WERI-Rb-1 (cell line): ENCODE data around the gene GOSR2.

Experiments used
- DNase-seq: peaks from one replicate; pipeline ENCODE4 v3.0.0-alpha.2; 2020
- H3K27ac ChIP-seq: fragments of 250-450 bp; sonication (Bioruptor Pico); 2 replicates; pipeline ENCODE4 v1.5.1; 2020; ENCODE audit warnings: mild to moderate bottlenecking, moderate library complexity
- H3K27me3 ChIP-seq: fragments of 250-450 bp; sonication (Bioruptor Pico); 2 replicates; pipeline ENCODE4 v1.5.1; 2021; ENCODE audit warnings: mild to moderate bottlenecking, low read depth, moderate library complexity; ENCODE audit not compliant: insufficient read depth, severe bottlenecking
- H3K36me3 ChIP-seq: fragments of 250-450 bp; sonication (Bioruptor Pico); 2 replicates; pipeline ENCODE4 v1.5.1; 2020; ENCODE audit warnings: mild to moderate bottlenecking, moderate library complexity
- H3K4me3 ChIP-seq: 2 replicates; pipeline ENCODE4 v1.5.1; 2011; ENCODE audit warnings: low read depth, mild to moderate bottlenecking, control low read depth, low read length
- H3K9me3 ChIP-seq: fragments of 250-450 bp; sonication (Bioruptor Pico); 2 replicates; pipeline ENCODE4 v1.5.1; 2021; ENCODE audit warnings: mild to moderate bottlenecking, moderate library complexity; ENCODE audit not compliant: severe bottlenecking
- TF ChIP-seq, protein P1 (sequence below): IDR thresholded peaks from 2 replicates; pipeline ENCODE4 v1.5.1; 2011; ENCODE audit warnings: low read depth, mild to moderate bottlenecking, control low read depth, inconsistent platforms, low read length

The GOSR2 gene

DNA sequence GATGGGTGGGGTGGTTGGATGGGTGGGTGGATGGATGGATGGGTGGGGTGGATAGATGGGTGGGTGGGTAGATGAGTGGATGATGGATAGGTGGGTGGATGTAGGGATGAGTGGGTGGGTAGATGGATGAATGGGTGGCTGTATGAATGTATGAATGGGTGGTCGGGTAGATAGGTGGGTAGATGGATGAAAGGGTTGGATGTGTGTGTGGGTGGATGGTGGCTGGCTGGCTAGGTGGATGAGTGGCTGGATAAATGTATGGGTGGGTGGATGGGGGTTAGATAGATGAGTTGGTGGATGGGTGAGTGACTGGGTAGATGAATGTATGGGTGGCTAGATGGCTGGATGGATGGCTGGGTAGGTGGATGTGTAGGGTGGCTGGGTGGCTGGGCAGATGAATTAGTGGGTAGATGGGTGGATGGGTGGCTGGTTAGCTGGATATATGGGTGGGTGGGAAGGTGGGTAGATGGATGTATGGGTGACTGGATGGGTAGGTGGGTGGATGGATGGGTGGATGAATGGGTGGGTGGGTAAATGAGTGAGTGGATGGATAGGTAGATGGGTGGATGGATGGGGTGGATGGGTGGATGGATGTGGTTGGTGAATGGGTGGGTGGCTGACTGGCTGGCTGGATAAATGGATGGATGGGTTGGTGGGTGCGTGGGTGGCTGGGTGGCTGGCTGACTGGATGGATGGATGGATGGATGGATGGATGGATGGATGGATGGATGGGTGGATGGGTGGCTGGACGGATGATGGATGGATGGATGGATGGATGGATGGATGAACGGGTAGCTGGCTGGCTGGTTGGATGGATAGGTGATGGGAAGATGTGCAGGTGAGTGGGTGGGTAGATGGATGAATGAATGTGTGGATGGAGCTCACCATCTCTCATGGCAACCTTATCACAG, 18.9 kb upstream of the GOSR2 start:
- H3K4me3 ChIP-seq: no peak overlapping the region
- TF ChIP-seq, protein P1, sequence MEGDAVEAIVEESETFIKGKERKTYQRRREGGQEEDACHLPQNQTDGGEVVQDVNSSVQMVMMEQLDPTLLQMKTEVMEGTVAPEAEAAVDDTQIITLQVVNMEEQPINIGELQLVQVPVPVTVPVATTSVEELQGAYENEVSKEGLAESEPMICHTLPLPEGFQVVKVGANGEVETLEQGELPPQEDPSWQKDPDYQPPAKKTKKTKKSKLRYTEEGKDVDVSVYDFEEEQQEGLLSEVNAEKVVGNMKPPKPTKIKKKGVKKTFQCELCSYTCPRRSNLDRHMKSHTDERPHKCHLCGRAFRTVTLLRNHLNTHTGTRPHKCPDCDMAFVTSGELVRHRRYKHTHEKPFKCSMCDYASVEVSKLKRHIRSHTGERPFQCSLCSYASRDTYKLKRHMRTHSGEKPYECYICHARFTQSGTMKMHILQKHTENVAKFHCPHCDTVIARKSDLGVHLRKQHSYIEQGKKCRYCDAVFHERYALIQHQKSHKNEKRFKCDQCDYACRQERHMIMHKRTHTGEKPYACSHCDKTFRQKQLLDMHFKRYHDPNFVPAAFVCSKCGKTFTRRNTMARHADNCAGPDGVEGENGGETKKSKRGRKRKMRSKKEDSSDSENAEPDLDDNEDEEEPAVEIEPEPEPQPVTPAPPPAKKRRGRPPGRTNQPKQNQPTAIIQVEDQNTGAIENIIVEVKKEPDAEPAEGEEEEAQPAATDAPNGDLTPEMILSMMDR: no peak
- DNase-seq: no peak
- no peaks in the 10 kb centered on the region for H3K36me3 ChIP-seq
- no peaks in the 10 kb centered on the region for H3K27me3 ChIP-seq
- no peaks in the 10 kb centered on the region for H3K9me3 ChIP-seq
- no peak overlapping the region for H3K27ac ChIP-seq

DNA sequence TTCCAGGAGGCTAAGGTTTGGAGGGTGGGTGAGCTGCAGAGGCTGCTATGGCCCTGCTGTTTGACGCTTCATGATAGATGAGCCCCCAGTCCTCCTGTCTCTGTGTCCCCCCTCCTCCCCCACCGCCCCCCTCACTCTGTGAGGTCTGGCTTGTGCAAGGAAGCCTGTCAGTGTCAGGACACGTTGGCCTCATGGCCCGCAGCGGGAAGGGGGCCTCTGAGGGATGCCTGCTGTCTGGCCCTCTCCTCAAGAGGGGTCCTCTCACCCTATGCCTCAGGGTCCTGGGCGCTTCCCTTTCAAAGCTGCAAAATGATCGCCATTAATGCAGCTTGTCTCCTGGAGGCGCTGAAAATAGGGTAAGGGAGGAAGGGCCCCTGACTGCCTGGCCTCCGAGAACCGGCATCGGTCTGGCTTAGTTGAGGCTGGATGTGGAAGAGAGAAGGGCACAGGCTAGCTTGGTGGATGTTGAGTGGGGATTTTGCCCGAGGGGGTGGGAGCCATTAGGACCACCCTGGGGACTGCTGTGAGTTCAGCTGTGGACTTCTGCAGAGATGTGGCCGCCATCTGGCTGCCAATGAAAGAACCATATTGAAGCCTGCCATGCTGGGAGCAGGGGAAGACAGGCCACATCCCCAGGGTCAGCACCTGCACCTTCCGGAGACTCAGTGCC, 14.8 kb upstream of the GOSR2 start:
- no peak overlapping the region for H3K4me3 ChIP-seq
- TF ChIP-seq, protein P1: no peak

DNA sequence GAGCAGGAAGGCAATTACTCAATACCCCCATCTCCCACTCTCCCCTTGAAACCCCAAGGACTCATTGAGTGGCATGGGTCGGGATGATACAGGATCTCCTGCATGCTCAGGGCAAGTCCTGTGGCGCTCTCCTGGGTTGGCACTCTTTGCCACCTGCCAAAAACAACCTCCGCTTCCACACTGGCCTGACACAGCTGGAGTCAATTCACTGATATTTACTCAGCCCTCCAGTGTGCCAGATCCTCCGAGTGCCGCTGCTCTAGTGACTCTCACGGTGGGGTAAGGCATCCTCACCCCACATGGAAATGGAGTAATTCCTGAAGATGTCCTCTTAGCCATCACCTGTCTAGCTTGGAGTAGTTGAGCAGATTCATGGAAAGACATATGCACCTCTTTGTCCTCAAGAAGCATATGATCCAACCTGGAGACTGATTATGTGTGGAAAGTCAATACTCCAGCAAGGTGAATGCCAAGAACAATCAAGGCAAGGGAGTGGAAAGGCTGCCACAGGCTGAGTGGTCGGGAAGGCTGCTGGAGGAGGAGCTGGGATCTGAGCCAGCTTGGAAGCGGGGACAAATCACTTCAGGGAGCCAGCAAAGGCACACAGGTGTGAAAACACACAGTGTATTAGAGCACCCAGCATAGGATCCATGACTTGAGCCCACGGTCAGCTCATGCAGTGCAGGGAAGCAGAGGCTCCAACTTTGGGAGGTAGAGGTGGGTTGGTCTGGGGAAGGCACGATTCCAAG, 12.6 kb upstream of the GOSR2 start:
- peaks cover 6% of the 10 kb centered on the region for H3K27me3 ChIP-seq
- H3K27ac ChIP-seq: no peak overlapping the region
- H3K4me3 ChIP-seq: no peak overlapping the region
- TF ChIP-seq, protein P1: no peak
- no peaks in the 10 kb centered on the region for H3K9me3 ChIP-seq
- no peak for DNase-seq
- no peaks in the 10 kb centered on the region for H3K36me3 ChIP-seq

More for the DNA sequence above, 14.8 kb upstream of the GOSR2 start:
- no peaks in the 10 kb centered on the region for H3K36me3 ChIP-seq
- H3K9me3 ChIP-seq: no peaks in the 10 kb centered on the region
- no peak overlapping the region for H3K27ac ChIP-seq
- H3K27me3 ChIP-seq: peaks cover 6% of the 10 kb centered on the region
- DNase-seq: no peak

DNA sequence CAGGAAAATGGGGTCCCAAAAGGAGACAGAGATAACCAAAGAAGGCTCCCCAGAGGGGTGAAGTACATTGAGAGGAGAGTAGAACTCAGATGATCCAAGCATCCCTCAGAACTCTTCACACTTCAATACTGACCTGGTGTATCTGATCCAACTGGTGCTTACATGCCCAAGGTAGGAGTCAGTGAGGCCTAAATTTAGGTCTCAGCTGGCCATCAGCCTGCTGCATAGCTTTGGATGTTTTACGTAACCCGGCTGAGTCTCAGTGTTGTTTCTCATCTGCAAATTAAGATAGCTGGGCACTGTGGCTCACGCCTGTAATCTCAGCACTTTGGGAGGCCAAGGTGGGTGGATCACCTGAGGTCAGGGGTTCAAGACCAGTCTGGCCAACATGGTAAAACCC, 11.6 kb upstream of the GOSR2 start:
- H3K27me3 ChIP-seq: peaks cover 6% of the 10 kb centered on the region
- H3K4me3 ChIP-seq: no peak overlapping the region
- H3K27ac ChIP-seq: no peak overlapping the region
- no peak for DNase-seq
- H3K9me3 ChIP-seq: no peaks in the 10 kb centered on the region
- H3K36me3 ChIP-seq: no peaks in the 10 kb centered on the region
- TF ChIP-seq, protein P1: no peak

DNA sequence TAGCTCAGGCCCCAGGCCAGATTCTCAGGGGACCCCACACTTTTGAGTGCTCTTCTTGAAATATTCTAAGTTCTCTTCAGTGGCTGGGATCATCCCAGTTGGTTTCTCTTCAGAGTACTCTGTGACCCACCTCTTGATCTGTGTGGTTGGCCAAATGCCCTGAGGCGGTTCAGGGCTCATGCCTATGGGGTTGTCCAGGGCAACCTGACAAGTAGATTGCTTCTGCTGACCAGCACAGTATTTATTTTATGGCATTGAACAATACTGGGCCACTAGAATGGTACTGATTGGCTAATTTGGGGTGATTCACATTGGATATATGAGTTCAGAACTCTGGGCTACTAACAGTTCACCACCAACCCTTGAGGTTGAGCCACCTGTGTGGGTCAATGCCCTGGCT, 7.4 kb upstream of the GOSR2 start:
- Histone ChIP-seq H3K9me3 (no peaks in the 10 kb centered on the region), H3K4me3 (no peak overlapping the region), H3K27ac (no peak overlapping the region), H3K36me3 (no peaks in the 10 kb centered on the region), H3K27me3 (peaks cover 6% of the 10 kb centered on the region)
- TF ChIP-seq, protein P1: no peak
- DNase-seq: no peak
